GM19351 (cell line): Measurements from ENCODE around the gene WDR45B.

Source experiments
- ATAC-seq: cut with Tn5 transposase; IDR thresholded peaks from one replicate; pipeline ENCODE4 v1.9.1; 2021; ENCODE audit warnings: mild to moderate bottlenecking, moderate library complexity; ENCODE audit not compliant: unreplicated experiment

WDR45B gene

DNA sequence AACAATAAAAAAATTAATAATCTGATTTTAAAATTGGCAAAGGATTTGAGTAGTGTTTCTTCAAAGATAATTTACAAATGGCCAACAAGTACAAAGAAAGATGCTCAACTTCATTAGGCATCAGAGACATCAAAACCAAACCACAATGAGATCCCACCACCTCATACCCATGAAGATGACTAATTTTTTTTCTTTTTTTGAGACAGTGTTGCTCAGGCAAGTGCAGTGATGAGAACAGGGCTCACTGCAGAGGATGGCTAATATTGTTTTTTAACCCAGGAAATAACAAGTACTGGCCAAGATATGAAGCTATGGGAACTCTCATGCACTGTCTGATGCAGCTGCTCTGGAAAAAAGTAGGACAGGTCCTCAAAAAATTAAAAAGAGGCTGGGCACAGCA, 14.9 kb downstream of the WDR45B start:
- no peak for ATAC-seq

DNA sequence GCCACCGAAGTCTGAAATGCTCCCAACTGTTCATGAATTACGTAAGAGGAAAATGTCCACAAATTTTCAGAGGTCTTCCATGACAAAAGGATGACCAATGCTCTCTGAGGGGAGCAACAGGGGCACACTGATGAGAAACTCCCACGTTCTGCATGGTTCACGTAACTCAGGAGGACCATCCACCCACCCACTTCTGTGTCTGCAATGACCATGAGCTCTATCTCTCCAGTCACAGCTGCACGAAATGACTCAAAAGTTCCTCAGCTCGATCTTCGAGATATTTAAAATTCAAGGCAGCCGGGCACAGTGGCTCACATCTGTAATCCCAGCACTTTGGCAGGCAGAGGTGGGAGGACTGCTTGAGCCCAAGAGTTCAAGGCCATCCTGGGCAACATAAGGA, 15.8 kb downstream of the WDR45B start:
- no peak for ATAC-seq

- no peak for ATAC-seq
Observed at GRCh38 chr17:82631544-82631943, 16.7 kb downstream of the WDR45B start.

DNA sequence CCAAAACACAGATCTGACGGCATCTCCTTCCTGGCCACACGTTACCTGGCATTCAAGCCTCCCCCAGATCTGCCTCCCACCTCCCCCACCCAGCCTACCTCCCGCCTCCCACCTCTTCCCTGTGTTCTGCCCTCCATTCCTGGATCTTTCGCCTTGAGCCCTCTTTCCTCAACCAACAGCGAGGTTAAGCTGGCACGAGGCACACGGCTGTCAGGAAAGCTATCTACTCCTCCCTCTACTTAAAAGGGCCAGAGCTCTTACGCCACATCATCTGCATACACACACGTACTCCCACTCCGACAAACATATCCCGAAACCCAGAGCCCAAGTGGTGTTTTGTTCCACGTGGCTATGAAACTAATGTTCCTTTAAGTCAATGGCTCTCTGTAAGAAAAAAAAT, 18.0 kb downstream of the WDR45B start:
- ATAC-seq: no peak

- no peak for ATAC-seq
Observed at GRCh38 chr17:82629748-82630147, 18.5 kb downstream of the WDR45B start.

GRCh38 chr17:82627405-82627804, 20.8 kb downstream of the WDR45B start:
- no peak for ATAC-seq

DNA sequence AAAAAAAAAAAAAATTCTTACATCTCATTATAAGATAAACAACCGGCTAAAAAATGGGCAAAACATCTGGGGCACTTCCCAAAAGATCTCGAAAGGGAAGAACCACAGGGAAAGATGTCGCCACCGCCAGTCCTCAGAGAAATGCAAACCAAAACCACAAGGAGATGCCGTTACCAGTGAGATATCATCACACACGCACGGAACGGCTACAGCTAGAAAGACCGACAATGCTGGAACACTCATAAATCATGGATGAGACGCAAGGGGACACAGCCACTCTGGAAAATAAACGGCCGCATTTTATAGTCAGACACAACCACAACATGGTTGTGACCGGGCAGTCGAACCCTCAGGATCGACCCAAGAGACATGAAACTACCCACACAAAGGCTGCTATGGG, 24.5 kb downstream of the WDR45B start:
- no peak for ATAC-seq

DNA sequence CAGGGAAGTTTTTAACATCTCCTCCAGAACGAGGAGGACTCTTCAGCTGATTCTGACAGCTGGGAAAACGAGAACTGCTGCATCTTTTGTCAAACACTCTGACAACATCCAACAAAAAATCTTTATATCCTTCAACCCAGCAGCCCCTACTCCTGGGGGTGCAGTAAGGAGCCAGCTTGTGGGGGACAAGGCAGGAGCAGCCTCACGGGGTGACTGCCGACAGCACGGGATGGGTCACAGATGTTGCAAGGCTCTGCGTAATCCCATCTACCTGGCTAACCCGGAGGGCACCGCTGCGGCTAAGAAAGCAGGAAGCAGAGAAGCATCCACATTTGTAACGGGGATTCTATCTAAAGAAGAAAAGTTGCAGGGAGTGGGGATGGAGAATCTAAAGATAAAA, 28.6 kb downstream of the WDR45B start:
- ATAC-seq: no peak

GRCh38 chr17:82619211-82619610, 29.0 kb downstream of the WDR45B start:
- ATAC-seq: no peak

DNA sequence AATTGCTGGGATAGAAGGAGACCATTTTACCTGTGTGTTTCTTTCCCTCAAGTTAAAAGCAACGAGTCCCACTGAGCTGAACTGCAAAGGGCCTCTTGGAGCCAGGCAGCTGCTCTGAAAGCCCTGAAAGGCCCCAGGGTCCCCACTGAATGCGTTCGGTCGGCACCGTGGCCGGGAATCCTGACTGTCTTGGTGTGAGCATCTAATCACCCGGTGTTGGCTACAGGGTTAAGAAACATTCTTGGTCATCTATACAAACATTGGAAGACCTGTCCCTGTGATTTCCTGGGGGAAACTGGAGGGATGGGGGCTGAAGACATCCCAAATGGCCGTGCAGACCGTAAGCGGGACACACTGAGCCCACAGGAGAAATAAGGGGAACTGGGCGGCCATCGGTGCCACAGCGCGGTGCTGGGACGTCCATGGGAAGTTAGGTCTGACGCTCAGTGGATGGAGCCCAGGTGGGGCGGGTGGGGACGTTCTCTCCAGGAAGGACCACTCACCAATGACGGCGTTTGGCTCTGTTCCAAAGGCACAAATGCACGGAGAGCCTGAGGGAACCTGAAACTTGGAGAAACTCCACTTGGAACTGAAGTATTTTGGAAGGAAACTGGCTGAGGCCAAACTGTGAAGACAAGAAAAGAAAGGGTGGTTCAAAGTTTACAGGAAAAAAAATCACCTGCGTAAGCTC, 32.1 kb downstream of the WDR45B start:
- ATAC-seq: no peak

DNA sequence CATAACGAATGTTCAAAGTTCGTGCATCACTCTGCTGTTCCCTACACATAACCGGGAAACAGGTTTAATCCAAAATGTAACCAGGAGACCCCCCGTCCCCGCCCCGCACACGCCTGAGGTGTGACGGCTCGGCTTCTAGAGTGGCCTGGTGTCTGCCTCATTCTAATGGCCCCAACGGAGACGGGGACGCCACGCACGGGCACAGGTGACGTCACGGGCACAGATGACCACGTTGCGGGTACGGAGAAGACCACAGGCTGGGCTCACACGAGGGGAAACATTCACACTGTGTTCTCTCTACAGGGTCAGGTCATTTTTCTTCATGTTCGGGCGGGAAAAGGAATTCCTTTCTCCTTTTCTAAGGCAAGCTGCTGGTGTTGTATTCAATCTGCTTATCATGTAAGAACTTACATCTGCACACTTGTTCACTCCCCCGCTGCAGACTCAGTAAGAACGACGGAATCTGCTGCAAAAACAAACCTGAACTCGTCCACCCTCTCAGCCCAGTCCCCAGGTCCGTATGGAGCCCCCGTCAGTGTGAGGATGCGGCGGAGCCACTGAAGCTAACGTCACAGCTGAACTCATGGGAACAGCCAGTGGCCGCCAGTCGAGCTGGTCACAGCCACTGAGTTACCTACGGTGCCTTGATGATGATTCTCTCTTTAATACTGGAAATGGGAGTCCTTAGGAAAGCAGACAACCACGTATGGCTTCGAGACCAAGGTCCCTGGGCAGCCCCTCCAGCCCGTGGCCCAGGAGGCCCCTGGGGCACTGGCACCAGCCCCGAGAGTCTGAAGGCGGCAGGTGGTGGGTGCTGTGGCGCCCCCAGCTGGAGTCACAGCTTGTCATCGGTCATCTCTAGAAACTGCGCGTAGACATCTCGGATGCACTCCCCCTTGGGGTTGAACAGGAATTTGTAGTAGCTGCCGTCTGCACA, 32.9 kb downstream of the WDR45B start:
- no peak for ATAC-seq

- ATAC-seq: no peak
Observed at GRCh38 chr17:82614095-82614631, 34.1 kb downstream of the WDR45B start.

- ATAC-seq: no peak
Observed at GRCh38 chr17:82613283-82614094, 34.8 kb downstream of the WDR45B start.

- ATAC-seq: no peak
Observed at GRCh38 chr17:82611140-82612058, 36.8 kb downstream of the WDR45B start.

- no peak for ATAC-seq
Observed at GRCh38 chr17:82609655-82610054, 38.6 kb downstream of the WDR45B start.

DNA sequence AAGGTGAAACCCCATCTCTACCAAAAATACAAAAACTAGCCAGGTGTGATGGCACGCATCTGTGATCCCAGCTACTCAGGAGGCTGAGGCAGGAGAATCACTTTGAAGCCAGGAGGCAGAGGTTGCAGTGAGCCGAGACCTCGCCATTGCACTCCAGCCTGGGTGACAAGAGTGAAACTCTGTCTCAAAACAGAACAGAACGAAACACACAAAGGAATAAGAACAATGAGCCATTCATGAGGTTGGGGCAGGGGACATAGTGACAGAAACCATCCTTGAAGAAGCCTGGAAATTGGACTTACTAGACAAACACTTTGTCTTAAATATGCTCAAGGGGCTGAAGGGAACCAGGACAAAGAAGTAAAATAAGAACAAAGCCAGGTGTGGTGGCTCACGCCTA, 39.4 kb downstream of the WDR45B start:
- ATAC-seq: no peak

GRCh38 chr17:82605939-82606600, 42.2 kb downstream of the WDR45B start:
- no peak for ATAC-seq

- ATAC-seq: no peak
Observed at GRCh38 chr17:82604532-82604931, 43.7 kb downstream of the WDR45B start.

DNA sequence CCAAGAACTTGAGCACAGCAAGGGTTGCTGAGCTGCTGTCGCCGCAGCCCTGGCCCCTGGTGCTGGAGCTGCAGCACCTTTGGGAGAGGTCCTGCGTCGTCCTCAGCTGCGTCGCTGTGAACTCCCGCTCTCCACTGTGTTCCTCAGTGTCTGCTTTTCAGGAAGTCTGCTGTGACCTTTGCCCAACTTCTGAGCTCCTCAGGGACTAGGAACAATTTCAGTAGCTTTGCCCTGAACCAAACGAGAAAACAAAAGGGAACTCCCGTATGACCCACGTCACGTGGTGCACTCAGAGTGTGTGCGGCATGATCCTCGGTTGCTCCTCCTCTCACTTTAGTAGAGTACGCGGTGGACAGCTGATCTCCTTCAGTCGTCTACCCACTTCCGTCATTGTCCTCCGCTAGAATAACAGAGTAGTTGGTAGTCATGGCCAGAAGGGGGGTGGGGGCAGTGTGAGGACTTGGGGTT, 44.2 kb downstream of the WDR45B start:
- ATAC-seq: no peak
